ENCODE results near the gene ULK1.

Gene ULK1

GRCh38 chr12:131844656-131845055 is 49.8 kb upstream of the ULK1 start:
- Histone ChIP-seq H3K4me1 (ENCODE audit: control insufficient read depth, insufficient read depth, low read length) (no peaks in the 10 kb centered on the region), H3K27ac (ENCODE audit: extremely low read depth, low read depth, low read length) (no peak overlapping the region), H3K36me3 (ENCODE audit: control insufficient read depth in 2 of 2, insufficient read depth in 1 of 2, low read length in 2 of 2) (peaks cover 0 to 3% of the 10 kb centered on the region in 2 experiments; a peak in 1 of 3 replicates), H3K4me3 (ENCODE audit: low read depth, low read length) (no peak overlapping the region), H3K9me3 (ENCODE audit: control insufficient read depth, insufficient read depth, low read depth, low read length) (no peaks in the 10 kb centered on the region)
- TF ChIP-seq ZBTB49 (tag by site-specific recombination; IDR thresholded peaks at IDR 0.05; ENCODE audit: low read depth): no peak
- TF ChIP-seq ZNF76 (tag by site-specific recombination; IDR thresholded peaks at IDR 0.05; ENCODE audit: borderline replicate concordance, low read depth): no peak
- no peak for TF ChIP-seq REST (tag by site-specific recombination; IDR thresholded peaks at IDR 0.05)
- no peak for TF ChIP-seq SCRT1 (tag by site-specific recombination; IDR thresholded peaks at IDR 0.05; ENCODE audit: borderline replicate concordance)
- TF ChIP-seq ZNF530 (tag by site-specific recombination; IDR thresholded peaks at IDR 0.05; ENCODE audit: low read depth): no peak
- TF ChIP-seq EGR2 (tag by site-specific recombination; IDR thresholded peaks at IDR 0.05; ENCODE audit: low read depth): no peak
- no peak for TF ChIP-seq SALL2 (tag by site-specific recombination; IDR thresholded peaks at IDR 0.05; ENCODE audit: borderline replicate concordance)
- no peak for TF ChIP-seq ZNF521 (tag by site-specific recombination; IDR thresholded peaks at IDR 0.05)
- no peak for TF ChIP-seq ZNF624 (tag by site-specific recombination; IDR thresholded peaks at IDR 0.05)
- TF ChIP-seq OSR2 (tag by site-specific recombination; IDR thresholded peaks at IDR 0.05): no peak
- no peak for TF ChIP-seq GLIS1 (tag by site-specific recombination; IDR thresholded peaks at IDR 0.05)
- no peak for TF ChIP-seq ATF2 (tag by site-specific recombination; IDR thresholded peaks at IDR 0.05; ENCODE audit: low read depth)
- ChIA-PET CTCF (interaction anchor here (1.4 kb wide), 1 partner anchor 10 kb away, joined by 4 read pairs; no protein-coding TSS in a partner anchor), POLR2A (no interaction called here)

- ChIA-PET CTCF (no interaction called here), POLR2A (no interaction called here)
- Histone ChIP-seq H3K4me1 (ENCODE audit: control insufficient read depth, insufficient read depth, low read length) (no peaks in the 10 kb centered on the region), H3K4me3 (ENCODE audit: low read depth, low read length) (no peak overlapping the region), H3K36me3 (ENCODE audit: control insufficient read depth in 2 of 2, insufficient read depth in 1 of 2, low read length in 2 of 2) (peaks cover 0 to 3% of the 10 kb centered on the region in 2 experiments; a peak in 1 of 3 replicates), H3K9me3 (ENCODE audit: control insufficient read depth, insufficient read depth, low read depth, low read length) (no peaks in the 10 kb centered on the region), H3K27ac (ENCODE audit: extremely low read depth, low read depth, low read length) (no peak overlapping the region)
- no peak for TF ChIP-seq KLF16 (tag by site-specific recombination; IDR thresholded peaks at IDR 0.05)
Observed at GRCh38 chr12:131845121-131845520, 49.3 kb upstream of the ULK1 start.

GRCh38 chr12:131847456-131847855 is 47.0 kb upstream of the ULK1 start:
- Histone ChIP-seq H3K27ac (ENCODE audit: extremely low read depth, low read depth, low read length) (no peak overlapping the region), H3K9me3 (ENCODE audit: control insufficient read depth, insufficient read depth, low read depth, low read length) (no peaks in the 10 kb centered on the region), H3K36me3 (ENCODE audit: control insufficient read depth in 2 of 2, insufficient read depth in 1 of 2, low read length in 2 of 2) (peaks cover 0 to 3% of the 10 kb centered on the region in 2 experiments; a peak in 1 of 3 replicates), H3K4me1 (ENCODE audit: control insufficient read depth, insufficient read depth, low read length) (no peaks in the 10 kb centered on the region), H3K4me3 (ENCODE audit: low read depth, low read length) (no peak overlapping the region)
- TF ChIP-seq ZNF600 (tag by site-specific recombination; IDR thresholded peaks at IDR 0.05) (0 out of 2 replicates have a peak, but pooled peaks have one; percentile 25), ZNF157 (tag by site-specific recombination; IDR thresholded peaks at IDR 0.05) (no peak), OSR2 (tag by site-specific recombination; IDR thresholded peaks at IDR 0.05) (no peak), MZF1 (tag by site-specific recombination; IDR thresholded peaks at IDR 0.05; ENCODE audit: borderline replicate concordance) (no peak)
- ChIA-PET CTCF (interaction anchor here (0.7 kb wide), 1 partner anchor 13 kb away, joined by 5 read pairs; no protein-coding TSS in a partner anchor), POLR2A (no interaction called here)
